ENCODE measurements around the gene LCE1E. TPM values are rescaled to one million over a fixed set of nuclear protein-coding genes. Genes with fewer than 3 reads are reported as not detected.

Gene LCE1E
- total RNA-seq, 1 donor from 2014 or later: not detected

- Histone ChIP-seq H3K4me1 (no peaks in the 10 kb centered on the region), H3K27ac (no peak overlapping the region), H3K36me3 (no peaks in the 10 kb centered on the region), H3K27me3 (ENCODE audit: low read depth) (no peaks in the 10 kb centered on the region), H3K9me3 (no peaks in the 10 kb centered on the region), H3K4me3 (no peak overlapping the region)
- ATAC-seq (no peak), DNase-seq (no peak)
- intact Hi-C loops (cut with DNase I): no loop called here
- no peak for TF ChIP-seq CTCF (IDR thresholded peaks at IDR 0.05)
Measured at GRCh38 chr1:152777510-152778137, 8.4 kb upstream of the LCE1E start.

DNA sequence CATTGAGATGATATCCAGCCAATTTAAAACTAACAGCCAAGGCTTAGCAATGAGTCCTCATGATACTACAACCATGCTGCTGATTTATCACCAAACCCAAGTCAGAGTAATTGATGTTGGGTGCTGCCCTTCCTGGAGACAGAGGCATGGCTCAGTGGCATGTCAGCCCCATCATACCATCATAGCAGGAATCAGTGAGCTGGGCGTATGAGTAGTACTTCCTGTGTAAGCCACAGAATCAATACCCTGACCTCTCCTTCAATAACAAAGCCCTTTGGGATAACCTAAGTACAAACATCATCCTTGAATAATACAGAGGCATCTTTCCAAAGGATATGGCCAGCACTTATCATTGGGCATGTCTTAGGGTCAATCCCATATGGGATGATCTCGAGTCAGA, 3.0 kb upstream of the LCE1E start:
- intact Hi-C loops (cut with DNase I): no loop called here
- peaks cover 5% of the 10 kb centered on the region for H3K27me3 ChIP-seq (ENCODE audit: low read depth)

GRCh38 chr1:152795686-152796085, 9.6 kb downstream of the LCE1E start:
- no peaks in the 10 kb centered on the region for H3K4me1 ChIP-seq
- H3K27ac ChIP-seq: no peak overlapping the region
- DNase-seq: no peak
- no peak for TF ChIP-seq CTCF (IDR thresholded peaks at IDR 0.05)
- intact Hi-C loops (cut with DNase I): no loop called here
- ATAC-seq: no peak
- H3K36me3 ChIP-seq: no peaks in the 10 kb centered on the region
- H3K4me3 ChIP-seq: no peak overlapping the region
- no peaks in the 10 kb centered on the region for H3K9me3 ChIP-seq
- H3K27me3 ChIP-seq (ENCODE audit: low read depth): no peaks in the 10 kb centered on the region

More for the DNA sequence above, 3.0 kb upstream of the LCE1E start:
- Histone ChIP-seq H3K36me3 (no peaks in the 10 kb centered on the region), H3K4me3 (no peak overlapping the region), H3K4me1 (no peaks in the 10 kb centered on the region), H3K9me3 (no peaks in the 10 kb centered on the region), H3K27ac (no peak overlapping the region)
- TF ChIP-seq CTCF (IDR thresholded peaks at IDR 0.05): no peak
- DNase-seq (no peak), ATAC-seq (no peak)

DNA sequence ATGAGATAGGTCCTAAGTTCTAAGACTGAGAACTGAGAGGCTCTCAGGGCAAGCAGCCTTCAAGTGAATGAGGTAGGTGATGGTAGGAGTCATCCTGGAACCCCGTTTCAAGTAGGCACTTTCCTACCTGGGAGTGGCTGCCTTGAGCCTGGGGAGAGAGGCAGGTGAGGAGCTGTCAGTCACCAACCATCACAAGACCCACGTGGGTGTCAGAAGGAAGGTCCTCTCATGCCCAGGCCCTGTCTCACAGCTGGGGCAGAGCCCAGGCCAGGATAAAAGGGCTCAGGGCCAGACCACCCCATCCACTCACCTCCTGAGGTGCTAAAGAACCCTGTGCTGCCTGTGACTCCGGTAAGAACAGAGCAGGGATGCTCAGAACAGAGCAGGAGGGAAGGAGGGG, 10.4 kb downstream of the LCE1E start, which contains the start of gene LCE1D:
TSS of gene LCE1D (plus strand) at position 301 of the 400 bp plus-strand sequence. CDS start 1,074 bp downstream, outside the sequence.
- no peak for TF ChIP-seq CTCF (IDR thresholded peaks at IDR 0.05)

DNA sequence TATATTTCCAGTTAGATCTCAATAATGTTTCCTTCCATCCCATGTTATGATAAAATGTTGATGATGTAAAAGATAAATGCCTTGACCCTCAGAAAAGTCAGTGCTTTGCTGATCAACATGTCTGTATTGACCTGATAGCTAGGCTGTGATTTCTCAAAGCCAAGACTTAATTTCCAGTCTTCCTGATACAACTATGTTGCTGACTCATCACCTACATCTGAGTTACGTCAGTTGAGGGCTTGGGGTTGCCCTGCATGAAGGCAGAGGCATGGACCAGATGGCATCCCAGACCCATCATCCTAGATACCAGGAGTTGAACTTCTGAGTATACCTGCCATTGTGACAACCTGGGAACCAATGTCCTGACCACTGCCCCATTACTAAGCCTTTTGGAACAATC, 15.3 kb downstream of the LCE1E start:
- TF ChIP-seq CTCF (IDR thresholded peaks at IDR 0.05): no peak
- no peak for ATAC-seq
- Histone ChIP-seq H3K9me3 (no peaks in the 10 kb centered on the region), H3K27ac (no peak overlapping the region), H3K4me3 (no peak overlapping the region), H3K4me1 (no peaks in the 10 kb centered on the region), H3K27me3 (ENCODE audit: low read depth) (no peaks in the 10 kb centered on the region), H3K36me3 (no peaks in the 10 kb centered on the region)
- no peak for DNase-seq
- intact Hi-C loops (cut with DNase I): no loop called here

More for the DNA sequence above, 10.4 kb downstream of the LCE1E start, which contains the start of gene LCE1D:
- peak in 1 of 2 donors; percentile 38 for ATAC-seq
- intact Hi-C loops (cut with DNase I): no loop called here
- H3K27ac ChIP-seq: no peak within 1 kb of the TSS
- DNase-seq: no peak
- no peaks in the 10 kb centered on the region for H3K27me3 ChIP-seq (ENCODE audit: low read depth)
- H3K4me1 ChIP-seq: no peaks in the 10 kb centered on the region
- no peak within 1 kb of the TSS for H3K4me3 ChIP-seq
- no peaks in the 10 kb centered on the region for H3K9me3 ChIP-seq
- no peaks in the 10 kb centered on the region for H3K36me3 ChIP-seq

Data from lower lobe of right lung (tissue), 2 donors.